ENCODE results near the gene PPIL1. TPM values are rescaled to one million over a fixed set of nuclear protein-coding genes. Genes with fewer than 3 reads are reported as not detected.
"Not testable (repeated sequence)": the region's sequence is repeated elsewhere in the genome, so short reads cannot be mapped to it uniquely, and the experiment has no call there.

The PPIL1 gene
- polyA plus RNA-seq, 3 donors: 53.1 to 58.2 (median 55.5) TPM

GRCh38 chr6:36820700-36821580, 53.7 kb downstream of the PPIL1 start:
- no peak for DNase-seq (ENCODE audit: low read depth in 3 of 3, low spot score in 2 of 3)

- DNase-seq (ENCODE audit: low read depth in 3 of 3, low spot score in 2 of 3): no peak
Observed at GRCh38 chr6:36818756-36819155, 55.8 kb downstream of the PPIL1 start.

- DNase-seq (ENCODE audit: low read depth in 3 of 3, low spot score in 2 of 3): no peak
Observed at GRCh38 chr6:36817847-36818246, 56.8 kb downstream of the PPIL1 start.

- no peak for DNase-seq (ENCODE audit: low read depth in 3 of 3, low spot score in 2 of 3)
Observed at GRCh38 chr6:36817176-36817817, 57.3 kb downstream of the PPIL1 start.

GRCh38 chr6:36815962-36816735, 58.5 kb downstream of the PPIL1 start:
- no peak for DNase-seq (ENCODE audit: low read depth in 3 of 3, low spot score in 2 of 3)

GRCh38 chr6:36814249-36814648, 60.4 kb downstream of the PPIL1 start:
- DNase-seq (ENCODE audit: low read depth in 3 of 3, low spot score in 2 of 3): no peak

GRCh38 chr6:36813526-36813925, 61.1 kb downstream of the PPIL1 start:
- no peak for DNase-seq (ENCODE audit: low read depth in 3 of 3, low spot score in 2 of 3)

- not testable (repeated sequence) for DNase-seq (ENCODE audit: low read depth in 3 of 3, low spot score in 2 of 3)
Observed at GRCh38 chr6:36813047-36813446, 61.6 kb downstream of the PPIL1 start.

GRCh38 chr6:36809941-36810803, 64.4 kb downstream of the PPIL1 start:
- no peak for DNase-seq (ENCODE audit: low read depth in 3 of 3, low spot score in 2 of 3)

- DNase-seq (ENCODE audit: low read depth in 3 of 3, low spot score in 2 of 3): no peak
Observed at GRCh38 chr6:36809156-36809555, 65.4 kb downstream of the PPIL1 start.

GRCh38 chr6:36808634-36809033, 66.0 kb downstream of the PPIL1 start:
- no peak for DNase-seq (ENCODE audit: low read depth in 3 of 3, low spot score in 2 of 3)

GRCh38 chr6:36807750-36808149, 66.9 kb downstream of the PPIL1 start:
- no peak for DNase-seq (ENCODE audit: low read depth in 3 of 3, low spot score in 2 of 3)

- no peak for DNase-seq (ENCODE audit: low read depth in 3 of 3, low spot score in 2 of 3)
Observed at GRCh38 chr6:36807143-36807542, 67.5 kb downstream of the PPIL1 start.

GRCh38 chr6:36805917-36806316, 68.7 kb downstream of the PPIL1 start:
- no peak for DNase-seq (ENCODE audit: low read depth in 3 of 3, low spot score in 2 of 3)

GRCh38 chr6:36805096-36805797, 69.4 kb downstream of the PPIL1 start:
- no peak for DNase-seq (ENCODE audit: low read depth in 3 of 3, low spot score in 2 of 3)

Other genes with a start within 250 kb of the PPIL1 start
- 10 to 100 TPM in 1 of 3 donors, 1 to 10 TPM in 2; 6.9 to 13.1 (median 8.5) TPM for gene CDKN1A, start 196.1 kb downstream of the PPIL1 start, polyA plus RNA-seq (ENCODE audit: insufficient read length in 3 of 3)
- gene RAB44, start 177.0 kb downstream of the PPIL1 start, polyA plus RNA-seq (ENCODE audit: insufficient read length in 3 of 3): under 1 TPM; 0.03 to 0.04 (median 0.04) TPM
- 10 to 100 TPM; 10.1 to 12.4 (median 11.1) TPM for gene CPNE5, start 35.4 kb downstream of the PPIL1 start, polyA plus RNA-seq (ENCODE audit: insufficient read length in 3 of 3)
- gene C6orf89, start 11.1 kb upstream of the PPIL1 start, polyA plus RNA-seq (ENCODE audit: insufficient read length in 3 of 3): 10 to 100 TPM; 46.9 to 49.8 (median 48.8) TPM
- gene PI16, start 79.9 kb upstream of the PPIL1 start, polyA plus RNA-seq (ENCODE audit: insufficient read length in 3 of 3): 1 to 10 TPM; 1.3 to 1.5 (median 1.4) TPM
- 100 to 1,000 TPM; 155 to 178 (median 165) TPM for gene MTCH1, start 111.4 kb upstream of the PPIL1 start, polyA plus RNA-seq (ENCODE audit: insufficient read length in 3 of 3)
- gene FGD2, start 130.9 kb upstream of the PPIL1 start, polyA plus RNA-seq (ENCODE audit: insufficient read length in 3 of 3): 1 to 10 TPM; 1.3 to 1.5 (median 1.5) TPM